Embryonic facial prominence (tissue), 1 donor: ENCODE data around the gene IDUA.
"Not testable (repeated sequence)": the region's sequence is repeated elsewhere in the genome, so short reads cannot be mapped to it uniquely, and the experiment has no call there.

Experiments
- DNase-seq: peaks from one replicate; pipeline ENCODE4 v3.0.0-alpha.2; 2016; ENCODE audit errors: extremely low spot score

The IDUA gene

GRCh38 chr4:967113-968104, 19.4 kb upstream of the IDUA start:
- no peak for DNase-seq

GRCh38 chr4:968221-968620, 18.6 kb upstream of the IDUA start:
- no peak for DNase-seq

- DNase-seq, result no peak
These were observed 18.0 kb upstream of the IDUA start for GRCh38 chr4:968621-969394.

- no peak for DNase-seq
These were observed 16.6 kb upstream of the IDUA start for GRCh38 chr4:970046-970745.

- DNase-seq, result no peak
These were observed 15.9 kb upstream of the IDUA start for GRCh38 chr4:970854-971520.

DNA sequence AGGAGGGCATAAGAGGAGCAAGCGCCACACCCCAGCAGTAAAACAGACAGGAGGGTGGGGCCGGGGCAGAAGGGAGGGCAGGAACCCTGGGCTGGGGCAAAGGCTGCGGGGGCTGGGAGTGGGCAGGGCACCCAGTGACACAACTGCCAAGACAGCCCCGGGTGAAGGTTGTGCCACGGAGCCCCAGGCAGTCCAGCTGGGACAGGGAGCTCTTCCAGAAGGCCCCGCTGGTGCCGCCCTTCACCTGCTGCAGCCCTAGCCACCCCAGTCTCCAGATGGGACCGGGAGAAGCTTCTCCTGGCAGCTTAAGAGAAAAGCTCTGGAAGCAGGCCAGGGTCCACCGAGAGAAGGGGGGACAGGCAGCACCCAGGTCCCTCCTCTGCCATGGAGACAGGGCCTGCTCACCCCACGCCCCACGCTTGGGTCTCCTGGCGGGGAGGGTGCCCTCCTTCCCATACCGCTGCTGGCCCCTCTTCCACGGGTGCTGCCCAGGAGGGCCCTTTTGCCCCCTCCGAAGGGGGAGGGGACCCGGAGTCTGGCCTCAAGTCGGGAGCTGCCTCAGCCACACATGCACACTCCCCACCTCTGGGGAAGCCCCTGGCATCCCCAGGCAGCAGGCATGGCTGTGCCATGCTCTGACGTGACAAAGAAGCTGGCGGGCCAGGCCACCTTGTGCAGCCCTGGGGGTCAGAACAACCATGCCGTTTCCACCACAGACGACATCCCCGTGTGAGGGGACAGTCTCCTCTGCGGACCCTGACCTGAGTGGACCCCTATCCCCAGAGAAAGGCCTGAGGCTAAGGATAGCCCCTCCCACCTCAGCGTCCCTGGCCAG, 15.0 kb upstream of the IDUA start:
- no peak for DNase-seq

- no peak for DNase-seq
These were observed 14.0 kb upstream of the IDUA start for GRCh38 chr4:972651-973424.

GRCh38 chr4:973431-974397, 13.1 kb upstream of the IDUA start, which contains the start of gene DGKQ:
Gene DGKQ (minus strand): TSS chr4:973569. CDS start chr4:973482, 87 bp downstream.
- peak; percentile 45 for DNase-seq

DNA sequence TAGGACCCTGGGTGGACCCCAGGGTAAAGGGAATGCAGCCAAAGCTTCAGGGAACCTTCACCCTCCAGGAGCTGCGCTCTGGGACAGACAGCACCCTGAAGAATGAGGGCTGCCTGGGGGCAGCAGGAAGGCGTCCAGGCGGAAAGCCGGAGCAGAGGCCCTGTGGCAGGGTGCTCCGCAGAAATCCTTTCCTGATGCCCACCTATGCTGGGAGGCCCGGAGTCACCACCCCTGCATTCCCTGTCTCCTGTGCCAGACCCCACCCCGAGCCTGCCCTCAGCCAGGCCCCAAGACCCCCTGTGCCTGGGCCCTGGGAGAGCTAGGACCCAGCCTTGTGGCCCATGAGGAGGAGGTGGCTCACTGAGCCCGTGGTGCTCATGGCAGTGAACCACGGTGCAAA, 12.2 kb upstream of the IDUA start:
- no peak for DNase-seq

DNA sequence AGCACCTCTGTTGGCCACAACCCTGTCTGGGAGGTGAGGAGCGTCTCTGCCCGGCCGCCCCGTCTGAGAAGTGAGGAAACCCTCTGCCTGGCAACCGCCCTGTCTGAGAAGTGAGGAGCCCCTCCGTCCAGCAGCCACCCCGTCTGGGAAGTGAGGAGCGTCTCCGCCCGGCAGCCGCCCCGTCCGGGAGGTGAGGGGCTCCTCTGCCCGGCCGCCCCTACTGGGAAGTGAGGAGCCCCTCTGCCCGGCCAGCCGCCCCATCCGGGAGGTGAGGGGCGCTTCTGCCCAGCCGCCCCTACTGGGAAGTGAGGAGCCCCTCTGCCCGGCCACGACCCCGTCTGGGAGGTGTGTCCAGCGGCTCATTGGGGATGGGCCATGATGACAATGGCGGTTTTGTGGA, 10.8 kb upstream of the IDUA start:
- DNase-seq, result not testable (repeated sequence)

- DNase-seq, result no peak
These were observed 7.7 kb upstream of the IDUA start for GRCh38 chr4:978957-979701.

- DNase-seq, result no peak
These were observed 4.6 kb upstream of the IDUA start for GRCh38 chr4:982291-982690.

- no peak for DNase-seq
These were observed 4.0 kb upstream of the IDUA start for GRCh38 chr4:982814-983213.

DNA sequence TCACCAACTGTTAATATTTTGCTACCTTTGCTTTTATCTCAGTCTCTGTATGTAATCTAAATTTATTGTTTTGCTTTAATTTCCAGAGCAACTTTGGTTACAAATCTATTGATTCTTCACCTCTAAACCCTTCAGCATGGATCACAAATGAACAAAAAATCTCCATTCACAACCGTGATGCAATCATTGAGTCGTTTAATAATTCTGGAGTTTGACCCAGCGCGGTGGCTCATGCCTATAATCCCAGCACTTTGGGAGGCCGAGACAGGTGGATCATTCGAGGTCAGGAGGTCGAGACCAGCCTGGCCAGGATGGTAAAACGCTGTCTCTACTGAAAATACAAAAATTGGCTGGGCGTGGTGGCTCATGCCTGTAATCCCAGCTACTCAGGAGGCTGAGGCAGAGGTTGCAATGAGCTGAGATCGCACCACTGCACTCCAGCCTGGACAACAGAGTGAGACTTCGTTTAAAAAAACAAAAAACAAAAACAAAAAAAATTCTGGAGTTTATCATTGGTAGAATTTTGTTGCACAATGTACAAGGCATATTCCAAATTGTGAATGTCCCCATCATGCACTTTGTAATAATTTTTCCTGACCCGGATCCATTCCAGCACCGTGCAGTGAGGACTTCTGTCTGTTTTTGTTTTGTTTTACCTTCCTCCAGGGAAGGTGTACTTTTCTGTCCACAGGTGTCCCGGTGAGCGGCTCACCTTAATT, 2.3 kb upstream of the IDUA start:
- no peak for DNase-seq

GRCh38 chr4:985123-985830, 1.6 kb upstream of the IDUA start:
- no peak for DNase-seq

DNA sequence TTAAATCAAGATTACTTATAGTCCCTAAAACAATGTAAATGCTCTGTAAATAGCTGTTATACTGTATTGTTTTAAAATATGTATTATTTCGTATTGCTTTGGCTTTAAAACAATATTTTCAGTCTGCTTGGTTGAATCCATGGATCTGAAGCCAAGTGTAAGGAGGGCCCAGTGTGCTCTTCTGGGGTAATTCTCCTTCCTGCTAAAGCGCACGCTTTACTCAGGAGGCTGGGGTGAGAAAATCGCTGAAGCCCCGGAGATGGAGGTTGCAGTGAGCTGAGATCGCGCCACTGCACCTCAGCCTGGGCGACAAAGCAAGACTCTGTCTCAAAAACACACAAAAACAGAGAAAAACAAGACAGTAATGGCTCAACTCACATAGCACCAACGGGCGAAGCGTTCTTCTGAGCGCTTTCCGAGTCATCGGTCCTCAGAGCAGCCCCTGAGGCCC, 391 bp upstream of the IDUA start:
- no peak for DNase-seq
